Activated naive CD8-positive, alpha-beta T cell (primary cell): ENCODE results near the gene CD27.

Experiments used
- H3K27ac Mint-ChIP-seq: one replicate; pipeline ENCODE4 v1.8.0; 2021; ENCODE audit warnings: mixed read lengths
- H3K27me3 Mint-ChIP-seq: one replicate; pipeline ENCODE4 v1.8.0; 2021; ENCODE audit warnings: mixed read lengths
- H3K36me3 Mint-ChIP-seq: one replicate; pipeline ENCODE4 v1.8.0; 2021; ENCODE audit warnings: mixed read lengths
- H3K4me1 Mint-ChIP-seq: one replicate; pipeline ENCODE4 v1.8.0; 2021; ENCODE audit warnings: low read depth, mixed read lengths
- H3K4me3 Mint-ChIP-seq: one replicate; pipeline ENCODE4 v1.8.0; 2021; ENCODE audit warnings: mild to moderate bottlenecking, mixed read lengths
- H3K9me3 Mint-ChIP-seq: one replicate; pipeline ENCODE4 v1.8.0; 2021; ENCODE audit warnings: low read depth, mixed read lengths

The CD27 gene

GRCh38 chr12:6450091-6450868 is 5.5 kb downstream of the CD27 start:
- Mint-ChIP-seq H3K36me3 (peaks cover 31% of the 10 kb centered on the region), H3K9me3 (no peaks in the 10 kb centered on the region), H3K27ac (peak overlapping the region; percentile 99), H3K4me3 (peak overlapping the region; percentile 99), H3K27me3 (no peaks in the 10 kb centered on the region), H3K4me1 (peaks cover 74% of the 10 kb centered on the region)

GRCh38 chr12:6450869-6451347 is 6.2 kb downstream of the CD27 start:
- H3K27me3 Mint-ChIP-seq: no peaks in the 10 kb centered on the region
- peaks cover 26% of the 10 kb centered on the region for H3K36me3 Mint-ChIP-seq
- H3K9me3 Mint-ChIP-seq: no peaks in the 10 kb centered on the region
- peak overlapping the region; percentile 99 for H3K27ac Mint-ChIP-seq
- peak overlapping the region; percentile 99 for H3K4me3 Mint-ChIP-seq
- peaks cover 77% of the 10 kb centered on the region for H3K4me1 Mint-ChIP-seq

- Mint-ChIP-seq H3K27ac (peak within 1 kb of the TSS; percentile 99), H3K36me3 (peaks cover 25% of the 10 kb centered on the region), H3K9me3 (no peaks in the 10 kb centered on the region)
These were observed 6.8 kb downstream of the CD27 start, which contains the start of gene TAPBPL for GRCh38 chr12:6451348-6452244. Gene TAPBPL (plus strand): TSS chr12:6452042. CDS start chr12:6452249, 207 bp downstream.

GRCh38 chr12:6452245-6452943 is 7.6 kb downstream of the CD27 start:
- Mint-ChIP-seq H3K36me3 (peaks cover 22% of the 10 kb centered on the region), H3K9me3 (no peaks in the 10 kb centered on the region), H3K4me1 (peaks cover 78% of the 10 kb centered on the region), H3K4me3 (peak overlapping the region; percentile 99), H3K27ac (peak overlapping the region; percentile 99), H3K27me3 (no peaks in the 10 kb centered on the region)

More at GRCh38 chr12:6451348-6452244, 6.8 kb downstream of the CD27 start, which contains the start of gene TAPBPL:
- Mint-ChIP-seq H3K4me1 (peaks cover 78% of the 10 kb centered on the region), H3K4me3 (peak within 1 kb of the TSS; percentile 99), H3K27me3 (no peaks in the 10 kb centered on the region)

GRCh38 chr12:6452944-6453630 is 8.3 kb downstream of the CD27 start:
- H3K27ac Mint-ChIP-seq: peak overlapping the region; percentile 99
- no peaks in the 10 kb centered on the region for H3K27me3 Mint-ChIP-seq
- peaks cover 77% of the 10 kb centered on the region for H3K4me1 Mint-ChIP-seq
- H3K36me3 Mint-ChIP-seq: peaks cover 17% of the 10 kb centered on the region
- peak overlapping the region; percentile 99 for H3K4me3 Mint-ChIP-seq
- H3K9me3 Mint-ChIP-seq: no peaks in the 10 kb centered on the region

GRCh38 chr12:6457220-6457945 is 12.6 kb downstream of the CD27 start:
- Mint-ChIP-seq H3K36me3 (peaks cover 38% of the 10 kb centered on the region), H3K4me1 (peaks cover 84% of the 10 kb centered on the region), H3K27ac (peak overlapping the region; percentile 90), H3K9me3 (no peaks in the 10 kb centered on the region), H3K4me3 (peak overlapping the region; percentile 46), H3K27me3 (no peaks in the 10 kb centered on the region)

GRCh38 chr12:6458281-6459003 is 13.7 kb downstream of the CD27 start:
- Mint-ChIP-seq H3K4me1 (peaks cover 89% of the 10 kb centered on the region), H3K27ac (peak overlapping the region; percentile 90), H3K4me3 (peak overlapping the region; percentile 64), H3K9me3 (no peaks in the 10 kb centered on the region), H3K27me3 (no peaks in the 10 kb centered on the region), H3K36me3 (peaks cover 43% of the 10 kb centered on the region)

- peak overlapping the region; percentile 90 for H3K27ac Mint-ChIP-seq
- H3K27me3 Mint-ChIP-seq: no peaks in the 10 kb centered on the region
- peaks cover 91% of the 10 kb centered on the region for H3K4me1 Mint-ChIP-seq
- H3K36me3 Mint-ChIP-seq: peaks cover 44% of the 10 kb centered on the region
- H3K9me3 Mint-ChIP-seq: no peaks in the 10 kb centered on the region
- peak overlapping the region; percentile 64 for H3K4me3 Mint-ChIP-seq
These were observed 14.2 kb downstream of the CD27 start for GRCh38 chr12:6459004-6459337.

GRCh38 chr12:6460751-6461371 is 16.1 kb downstream of the CD27 start:
- peak overlapping the region; percentile 88 for H3K4me3 Mint-ChIP-seq
- peaks cover 93% of the 10 kb centered on the region for H3K4me1 Mint-ChIP-seq
- no peaks in the 10 kb centered on the region for H3K27me3 Mint-ChIP-seq
- H3K9me3 Mint-ChIP-seq: no peaks in the 10 kb centered on the region
- peaks cover 47% of the 10 kb centered on the region for H3K36me3 Mint-ChIP-seq
- peak overlapping the region; percentile 99 for H3K27ac Mint-ChIP-seq

GRCh38 chr12:6461401-6462233 is 16.9 kb downstream of the CD27 start:
- H3K4me3 Mint-ChIP-seq: peak overlapping the region; percentile 88
- peaks cover 94% of the 10 kb centered on the region for H3K4me1 Mint-ChIP-seq
- no peaks in the 10 kb centered on the region for H3K27me3 Mint-ChIP-seq
- H3K9me3 Mint-ChIP-seq: no peaks in the 10 kb centered on the region
- H3K27ac Mint-ChIP-seq: peak overlapping the region; percentile 99
- H3K36me3 Mint-ChIP-seq: peaks cover 47% of the 10 kb centered on the region

GRCh38 chr12:6462234-6462995 is 17.7 kb downstream of the CD27 start:
- H3K4me1 Mint-ChIP-seq: peaks cover 95% of the 10 kb centered on the region
- peaks cover 54% of the 10 kb centered on the region for H3K36me3 Mint-ChIP-seq
- no peaks in the 10 kb centered on the region for H3K27me3 Mint-ChIP-seq
- H3K9me3 Mint-ChIP-seq: no peaks in the 10 kb centered on the region
- H3K4me3 Mint-ChIP-seq: peak overlapping the region; percentile 88
- peak overlapping the region; percentile 99 for H3K27ac Mint-ChIP-seq
